Nephron progenitor cell (in vitro differentiated cells): Measurements from ENCODE around the gene PDHA1.

Source experiments
- DNase-seq: peaks from one replicate; pipeline ENCODE4 v3.0.0; 2021
- H3K27ac Mint-ChIP-seq: 2 replicates; pipeline ENCODE4 v1.8.0; 2021; ENCODE audit warnings: mild to moderate bottlenecking, moderate library complexity, mixed read lengths
- H3K27me3 Mint-ChIP-seq: 2 replicates; pipeline ENCODE4 v1.8.0; 2021; ENCODE audit warnings: mild to moderate bottlenecking, low read depth, mixed read lengths; ENCODE audit not compliant: poor library complexity
- H3K36me3 Mint-ChIP-seq: 2 replicates; pipeline ENCODE4 v1.8.0; 2021; ENCODE audit warnings: low read depth, mixed read lengths
- H3K4me1 Mint-ChIP-seq: 2 replicates; pipeline ENCODE4 v1.8.0; 2021; ENCODE audit warnings: mixed read lengths
- H3K4me3 Mint-ChIP-seq: 2 replicates; pipeline ENCODE4 v1.8.0; 2021; ENCODE audit warnings: mild to moderate bottlenecking, moderate library complexity, mixed read lengths
- H3K9me3 Mint-ChIP-seq: 2 replicates; pipeline ENCODE4 v1.8.0; 2021; ENCODE audit warnings: mild to moderate bottlenecking, moderate library complexity, mixed read lengths
- CTCF ChIP-seq: fragments of 200-600 bp; sonication (generic); IDR thresholded peaks from 2 replicates; pipeline ENCODE4 v1.5.0; 2021; ENCODE audit warnings: antibody characterized with exemption

Gene PDHA1

GRCh38 chrX:19381326-19381725 is 37.6 kb downstream of the PDHA1 start:
- H3K4me1 Mint-ChIP-seq: no peaks in the 10 kb centered on the region
- peaks cover 6% of the 10 kb centered on the region for H3K27me3 Mint-ChIP-seq
- H3K4me3 Mint-ChIP-seq: no peak overlapping the region
- H3K36me3 Mint-ChIP-seq: no peaks in the 10 kb centered on the region
- DNase-seq: no peak
- peaks cover 74% of the 10 kb centered on the region for H3K9me3 Mint-ChIP-seq
- TF ChIP-seq CTCF: no peak
- no peak overlapping the region for H3K27ac Mint-ChIP-seq

DNA sequence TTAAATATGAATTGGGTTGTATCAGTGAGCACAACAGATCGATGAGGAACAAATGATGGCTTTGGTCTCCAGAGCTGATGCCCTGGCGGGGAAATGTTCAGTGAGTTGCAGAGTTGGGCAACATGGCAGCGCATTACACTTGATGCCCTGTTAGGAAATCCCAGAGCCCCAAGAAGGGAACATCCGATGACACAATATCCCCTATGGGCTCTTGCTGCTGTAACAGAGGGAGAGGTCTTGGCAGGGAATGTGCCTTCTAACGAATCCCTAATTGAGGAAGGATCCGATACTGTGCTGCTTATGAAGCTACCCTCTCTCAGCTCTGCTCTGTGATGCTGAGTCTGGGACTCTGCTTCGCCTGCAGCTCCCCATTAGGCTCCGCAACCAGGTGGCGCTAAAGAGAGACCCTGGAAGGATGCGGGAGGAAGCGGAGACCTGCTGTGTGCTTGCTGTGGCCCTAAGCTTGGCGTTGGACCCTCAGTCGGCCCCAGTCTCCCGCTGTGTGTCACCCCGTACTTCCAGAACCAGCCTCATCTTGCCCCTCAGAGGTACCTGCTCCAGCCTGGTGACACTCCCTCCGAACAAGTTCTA is 38.9 kb downstream of the PDHA1 start:
- TF ChIP-seq CTCF: peak; percentile 51
- peak; percentile 59 for DNase-seq

DNA sequence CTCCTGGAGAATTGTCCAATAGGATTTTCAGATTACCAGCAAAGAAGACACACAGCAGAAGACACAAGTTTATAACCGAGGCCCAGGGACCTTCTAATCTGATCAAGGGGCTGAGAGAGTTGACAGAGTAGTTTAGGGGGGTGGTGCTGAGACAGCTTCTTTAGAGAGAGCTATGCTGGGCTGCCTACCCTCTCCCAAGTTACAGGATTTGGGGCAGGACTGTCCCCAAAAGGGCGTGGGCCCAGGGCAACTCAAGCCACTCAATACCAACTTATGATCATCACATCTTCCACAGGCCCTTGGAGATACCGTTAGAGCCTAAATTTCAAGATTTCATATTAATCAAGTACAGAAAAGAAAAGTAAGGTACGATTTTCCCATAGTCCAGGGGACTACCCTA is 43.0 kb downstream of the PDHA1 start:
- H3K27me3 Mint-ChIP-seq: no peaks in the 10 kb centered on the region
- no peaks in the 10 kb centered on the region for H3K4me1 Mint-ChIP-seq
- H3K4me3 Mint-ChIP-seq: no peak overlapping the region
- no peak for DNase-seq
- no peak overlapping the region for H3K27ac Mint-ChIP-seq
- H3K36me3 Mint-ChIP-seq: no peaks in the 10 kb centered on the region
- TF ChIP-seq CTCF: no peak
- peaks cover 54% of the 10 kb centered on the region for H3K9me3 Mint-ChIP-seq

More for the DNA sequence above, 38.9 kb downstream of the PDHA1 start:
- H3K4me1 Mint-ChIP-seq: no peaks in the 10 kb centered on the region
- H3K36me3 Mint-ChIP-seq: no peaks in the 10 kb centered on the region
- H3K9me3 Mint-ChIP-seq: peaks cover 72% of the 10 kb centered on the region
- H3K27ac Mint-ChIP-seq: no peak overlapping the region
- H3K4me3 Mint-ChIP-seq: no peak overlapping the region
- H3K27me3 Mint-ChIP-seq: peaks cover 6% of the 10 kb centered on the region

GRCh38 chrX:19388064-19388679 is 44.4 kb downstream of the PDHA1 start:
- no peak for TF ChIP-seq CTCF
- no peak for DNase-seq
- Mint-ChIP-seq H3K36me3 (no peaks in the 10 kb centered on the region), H3K27ac (no peak overlapping the region), H3K9me3 (peaks cover 57% of the 10 kb centered on the region), H3K4me3 (no peak overlapping the region), H3K27me3 (peaks cover 5% of the 10 kb centered on the region), H3K4me1 (no peaks in the 10 kb centered on the region)

GRCh38 chrX:19388741-19389140 is 45.0 kb downstream of the PDHA1 start:
- peaks cover 52% of the 10 kb centered on the region for H3K9me3 Mint-ChIP-seq
- no peaks in the 10 kb centered on the region for H3K36me3 Mint-ChIP-seq
- TF ChIP-seq CTCF: no peak
- no peak overlapping the region for H3K27ac Mint-ChIP-seq
- H3K4me1 Mint-ChIP-seq: no peaks in the 10 kb centered on the region
- H3K4me3 Mint-ChIP-seq: no peak overlapping the region
- no peak for DNase-seq
- peaks cover 5% of the 10 kb centered on the region for H3K27me3 Mint-ChIP-seq
